Stimulated activated CD4-positive, alpha-beta T cell treated with anti-CD3 and anti-CD28 coated beads, TNF-alpha, amount 100 ng/mL, for 1 hour (primary cell): ENCODE data around the gene C4orf54.

Source experiments
- DNase-seq, 3 donors: peaks; one replicate each; pipeline ENCODE4 v3.0.0-alpha.2; 2020; ENCODE audit warnings: low read depth in 3 of 3, low spot score in 1 of 3

C4orf54 gene

GRCh38 chr4:99657798-99658197, at the start of gene C4orf54:
C4orf54 (minus strand) TSS chr4:99657828; CDS start chr4:99654648, 3,180 bp downstream.
- no peak for DNase-seq

DNA sequence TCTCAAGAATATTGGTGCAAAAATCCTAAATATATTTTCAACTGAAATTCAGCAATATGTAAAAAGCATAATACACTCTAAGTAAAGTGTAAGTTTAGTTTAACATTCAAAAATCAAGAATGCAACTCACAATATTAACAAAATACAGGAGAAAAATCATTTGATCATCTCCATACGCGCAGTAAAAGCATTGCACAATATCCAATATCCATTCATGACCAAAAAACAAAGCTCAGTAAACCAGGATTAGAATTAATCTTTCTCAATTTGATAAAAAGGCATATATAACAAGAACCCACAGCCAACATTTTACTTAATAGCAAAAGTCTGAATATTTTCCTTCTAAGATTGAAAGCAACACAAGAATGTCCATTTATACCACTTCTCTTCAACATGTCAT, 48.3 kb upstream of the C4orf54 start:
- DNase-seq, result no peak

- no peak for DNase-seq
Measured at GRCh38 chr4:99696801-99697200, 39.2 kb upstream of the C4orf54 start.

- no peak for DNase-seq
Measured at GRCh38 chr4:99693140-99693539, 35.5 kb upstream of the C4orf54 start.

- DNase-seq, result no peak
Measured at GRCh38 chr4:99690990-99691389, 33.4 kb upstream of the C4orf54 start.

GRCh38 chr4:99690472-99690871, 32.8 kb upstream of the C4orf54 start:
- DNase-seq, result no peak

GRCh38 chr4:99687120-99687519, 29.5 kb upstream of the C4orf54 start:
- DNase-seq, result no peak

DNA sequence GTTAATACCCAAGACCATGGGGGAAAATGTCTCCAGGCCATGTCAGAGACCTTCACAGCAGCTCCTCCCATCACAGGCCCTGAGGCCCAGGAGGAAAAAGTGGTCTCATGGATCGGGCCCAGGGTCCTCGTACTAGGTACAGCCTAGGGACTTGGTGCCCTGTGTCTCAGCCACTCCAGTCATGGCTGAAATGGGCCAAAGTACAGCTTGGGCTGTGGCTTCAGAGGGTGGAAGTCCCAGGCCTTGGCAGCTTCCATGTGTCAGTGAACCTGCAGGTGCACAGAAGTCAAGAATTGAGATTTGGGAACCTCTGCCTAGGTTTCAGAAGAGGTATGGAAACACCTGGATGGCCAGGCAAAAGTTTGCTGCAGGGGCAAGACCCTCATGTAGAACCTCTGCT, 27.6 kb upstream of the C4orf54 start:
- DNase-seq, result no peak

DNA sequence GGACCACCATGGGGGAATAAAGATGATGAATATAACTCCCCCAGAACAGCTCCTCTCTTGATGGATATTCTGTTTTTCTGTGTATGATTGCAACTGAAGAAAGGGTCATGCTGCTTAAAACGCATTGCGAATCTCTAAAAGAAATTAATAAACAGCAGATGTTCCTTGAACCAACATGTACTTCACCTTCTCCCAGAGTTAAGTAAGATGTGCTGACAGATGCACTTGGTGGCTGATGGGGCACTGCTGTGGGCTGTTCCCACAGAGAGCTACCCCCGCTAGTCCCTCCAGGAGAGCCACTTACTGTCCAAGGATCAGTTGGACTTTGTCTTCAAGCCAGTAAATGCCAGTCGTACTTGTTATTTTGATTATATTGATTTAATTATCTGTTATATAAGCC, 26.3 kb upstream of the C4orf54 start:
- no peak for DNase-seq

DNA sequence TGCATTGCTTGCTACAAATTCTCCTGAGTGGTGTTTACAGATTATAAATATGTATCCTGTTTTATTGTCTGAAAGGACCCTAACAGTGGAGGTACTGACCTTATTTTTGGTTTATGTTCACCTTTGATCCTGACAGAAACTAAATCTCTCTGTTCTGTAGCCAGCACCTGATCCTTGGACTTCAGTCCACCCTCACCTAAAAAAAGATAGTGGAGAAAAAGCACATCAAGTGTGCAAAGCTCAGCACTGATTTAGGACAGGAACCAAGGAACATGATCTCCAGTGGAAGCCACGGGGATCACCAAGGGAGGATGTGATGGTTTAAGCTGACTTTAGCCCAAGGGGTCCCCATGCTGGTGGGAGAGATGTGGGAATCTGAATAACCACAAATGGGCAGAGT, 22.3 kb upstream of the C4orf54 start:
- no peak for DNase-seq

DNA sequence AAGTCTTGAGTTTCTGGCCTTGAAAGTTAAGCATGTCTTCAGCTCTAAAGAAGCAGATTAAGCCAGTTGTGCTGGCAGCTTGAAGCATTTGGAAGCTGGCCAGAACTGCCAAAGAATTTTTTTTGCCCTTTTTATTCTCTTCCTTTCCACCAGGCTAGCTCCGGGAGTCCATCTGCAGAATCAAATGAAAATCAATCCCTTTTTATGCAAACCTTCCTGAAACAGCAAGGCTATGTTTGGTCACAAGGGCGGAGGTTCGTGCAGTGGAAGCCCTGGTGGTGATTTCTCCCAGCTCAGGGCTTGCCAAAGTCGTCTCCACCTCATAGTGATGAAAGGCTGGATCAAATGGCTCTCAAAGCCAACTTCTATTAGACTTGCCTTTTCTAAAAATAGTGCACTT, 21.6 kb upstream of the C4orf54 start:
- no peak for DNase-seq

DNA sequence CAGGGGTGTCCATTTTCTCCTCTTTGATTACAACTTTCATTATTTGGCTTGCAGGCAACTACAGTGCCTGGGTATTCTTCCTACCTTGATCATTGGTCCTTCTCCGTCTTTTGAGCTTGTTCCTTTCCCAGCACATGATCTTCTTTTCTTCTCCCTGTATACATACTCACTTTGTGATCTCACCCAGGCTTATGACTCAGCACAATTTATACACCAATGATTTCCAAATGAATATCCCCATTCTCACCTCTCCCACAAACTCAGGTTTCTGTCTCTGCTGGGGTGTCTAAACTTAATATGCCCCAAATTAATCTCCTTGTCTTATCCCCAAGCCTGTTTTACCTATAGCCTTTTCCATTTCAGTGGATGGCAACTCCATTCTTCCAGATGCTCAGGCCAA, 19.5 kb upstream of the C4orf54 start:
- DNase-seq, result no peak

DNA sequence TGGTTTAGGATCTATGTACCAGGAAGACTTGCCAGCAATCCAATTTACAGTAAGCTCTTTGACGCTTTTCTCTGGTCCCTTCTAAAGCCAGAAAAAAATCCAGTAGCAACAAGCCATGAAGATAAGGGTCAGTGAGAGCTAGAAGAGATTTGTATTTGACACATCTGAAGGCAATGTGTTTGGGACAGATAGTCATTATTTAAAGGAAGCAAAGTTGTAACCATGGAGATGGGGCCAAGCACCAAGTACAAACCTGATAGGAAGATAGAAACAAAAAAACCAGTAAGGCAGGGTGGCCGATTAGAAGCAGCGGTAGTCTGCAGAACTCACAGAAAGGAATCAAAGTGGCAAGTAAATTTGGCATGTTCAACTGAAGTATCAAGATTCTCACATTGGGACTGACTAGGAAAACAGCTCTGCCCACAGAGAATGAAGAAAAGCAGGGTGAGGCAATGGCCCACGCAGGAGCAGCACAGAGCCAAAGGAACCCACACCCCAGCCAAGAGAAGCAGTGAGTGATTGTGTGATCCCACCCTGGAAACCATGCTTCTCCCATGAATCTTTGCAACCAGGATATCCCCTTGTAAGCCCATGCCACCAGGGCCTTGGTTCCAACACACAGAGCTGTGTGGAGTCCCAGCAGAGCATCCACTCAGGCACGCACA, 12.9 kb upstream of the C4orf54 start:
- no peak for DNase-seq

GRCh38 chr4:99669084-99669483, 11.5 kb upstream of the C4orf54 start:
- no peak for DNase-seq

DNA sequence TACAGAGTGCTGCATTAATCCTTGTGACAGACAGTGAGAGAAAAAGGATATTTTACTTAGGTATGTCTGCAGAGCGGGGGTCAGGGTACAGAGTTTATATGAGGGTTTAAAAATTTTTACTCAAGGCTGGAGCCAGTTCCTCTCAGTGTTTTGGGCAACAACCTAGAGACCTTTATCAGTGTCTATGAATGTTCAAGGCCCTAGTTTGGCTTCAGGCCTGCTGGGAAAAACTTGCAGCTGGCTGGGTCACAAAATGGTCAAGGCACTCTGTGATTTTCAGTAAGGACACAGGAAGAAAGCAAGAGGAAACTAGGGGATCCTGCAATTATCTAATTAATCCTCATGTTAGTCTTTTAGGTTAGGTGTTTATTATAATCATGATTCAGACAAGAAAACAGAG, 10.8 kb upstream of the C4orf54 start:
- no peak for DNase-seq

- no peak for DNase-seq
Measured at GRCh38 chr4:99665983-99666382, 8.4 kb upstream of the C4orf54 start.

GRCh38 chr4:99664716-99665115, 7.1 kb upstream of the C4orf54 start:
- DNase-seq, result no peak

DNA sequence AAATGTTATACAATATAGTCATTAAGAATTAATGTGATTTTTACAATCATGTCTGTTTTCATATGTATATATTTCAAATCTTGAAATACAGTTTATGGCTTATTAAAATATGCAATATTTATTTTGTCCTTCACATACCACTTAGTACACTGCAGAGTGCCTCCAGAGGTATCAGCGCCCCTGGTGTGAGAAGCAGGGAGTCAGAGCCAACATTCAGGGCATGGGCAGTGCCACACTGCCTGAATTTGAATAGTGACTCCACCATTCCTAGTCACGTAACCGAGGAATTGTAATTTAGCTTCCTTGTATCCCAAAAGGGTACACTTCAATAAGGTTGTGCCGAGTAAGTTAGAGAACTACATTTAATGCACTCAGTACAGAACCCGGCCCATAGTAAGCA, 4.3 kb upstream of the C4orf54 start:
- no peak for DNase-seq

DNA sequence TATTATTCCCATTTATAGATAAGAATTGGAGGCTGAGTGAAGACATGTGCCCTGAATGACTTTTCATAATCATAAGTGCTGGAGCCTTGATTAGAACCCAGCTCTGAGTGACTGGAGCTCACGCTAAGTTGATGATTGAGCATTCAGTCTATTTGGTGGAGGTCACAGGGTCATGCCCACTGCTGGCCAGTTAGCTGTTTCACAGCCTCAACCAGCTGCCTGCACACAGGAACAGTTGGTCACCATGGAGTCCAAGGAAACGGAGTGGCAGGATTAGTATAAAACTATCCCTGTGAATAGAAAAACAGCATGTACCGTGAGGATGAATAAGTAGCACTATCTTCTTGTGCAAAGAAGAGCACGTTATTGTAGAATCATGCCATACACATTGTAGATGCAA, 1.0 kb upstream of the C4orf54 start:
- DNase-seq, result no peak

DNA sequence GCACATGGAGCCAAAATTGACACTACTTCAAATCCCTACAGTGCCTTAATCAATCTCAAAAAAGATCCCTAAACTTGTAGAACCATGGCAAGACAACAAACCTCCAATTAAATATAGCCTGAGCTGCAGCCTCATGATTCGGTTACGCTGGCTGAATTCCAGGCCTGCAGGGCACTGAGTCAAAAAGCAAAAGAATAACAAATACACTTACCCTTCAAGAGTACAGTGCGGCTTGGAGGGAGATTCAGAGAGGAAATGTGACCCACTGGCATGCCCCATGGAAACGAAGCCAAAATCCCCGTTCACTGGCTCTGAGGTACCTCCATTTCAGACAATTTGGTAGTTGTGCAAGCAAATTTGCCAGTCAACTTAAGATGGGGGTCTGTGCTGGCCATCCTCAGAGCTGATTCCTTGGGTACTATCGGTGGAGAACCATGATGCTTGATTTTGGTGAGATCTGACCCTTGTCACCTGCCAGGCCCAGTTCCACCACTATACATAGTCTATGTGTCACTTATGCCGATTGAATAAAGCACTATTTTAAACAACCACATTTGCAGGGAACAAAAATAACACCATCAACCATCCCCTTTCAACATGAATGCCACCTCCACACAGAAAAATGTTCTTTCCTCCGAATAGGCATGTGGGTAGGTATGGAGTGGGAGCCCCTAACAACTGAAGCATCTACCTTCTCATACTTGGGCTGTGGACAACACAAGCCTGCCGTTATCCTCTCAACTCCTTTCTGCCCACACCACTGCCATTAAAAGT, 2.1 kb downstream of the C4orf54 start:
- no peak for DNase-seq

GRCh38 chr4:99654361-99654761, 3.3 kb downstream of the C4orf54 start:
- no peak for DNase-seq

DNA sequence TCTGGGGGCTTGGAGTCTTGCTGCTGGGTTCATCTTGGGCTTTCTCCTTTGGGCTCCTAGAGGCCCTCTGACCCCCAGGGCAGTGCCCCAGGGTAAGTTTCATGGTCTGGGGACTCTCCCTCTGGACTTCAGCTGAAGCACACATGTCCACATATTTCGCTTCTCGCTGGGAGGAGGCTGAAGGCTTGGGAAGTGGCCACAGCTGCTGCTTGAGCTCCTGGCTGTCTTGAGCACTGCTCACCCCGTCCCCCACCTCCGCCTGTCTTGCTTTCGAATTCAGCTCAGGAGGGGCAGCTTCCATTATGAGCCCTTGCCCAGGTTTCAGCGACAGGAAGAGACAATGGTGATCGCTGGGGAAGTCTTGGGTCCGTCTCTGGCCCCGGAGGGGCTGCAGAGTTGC, 3.7 kb downstream of the C4orf54 start:
- DNase-seq, result no peak
